GM18526 (cell line): Measurements from ENCODE around the gene RAPGEF4.

Experiments used
- POLR2A ChIP-seq: IDR thresholded peaks from 3 replicates; pipeline ENCODE4 v1.6.1; 2011; ENCODE audit not compliant: insufficient read length; ENCODE audit errors: extremely low read depth

The RAPGEF4 gene

GRCh38 chr2:173090276-173090877 lies 354.7 kb downstream of the RAPGEF4 start:
- no peak for TF ChIP-seq POLR2A

DNA sequence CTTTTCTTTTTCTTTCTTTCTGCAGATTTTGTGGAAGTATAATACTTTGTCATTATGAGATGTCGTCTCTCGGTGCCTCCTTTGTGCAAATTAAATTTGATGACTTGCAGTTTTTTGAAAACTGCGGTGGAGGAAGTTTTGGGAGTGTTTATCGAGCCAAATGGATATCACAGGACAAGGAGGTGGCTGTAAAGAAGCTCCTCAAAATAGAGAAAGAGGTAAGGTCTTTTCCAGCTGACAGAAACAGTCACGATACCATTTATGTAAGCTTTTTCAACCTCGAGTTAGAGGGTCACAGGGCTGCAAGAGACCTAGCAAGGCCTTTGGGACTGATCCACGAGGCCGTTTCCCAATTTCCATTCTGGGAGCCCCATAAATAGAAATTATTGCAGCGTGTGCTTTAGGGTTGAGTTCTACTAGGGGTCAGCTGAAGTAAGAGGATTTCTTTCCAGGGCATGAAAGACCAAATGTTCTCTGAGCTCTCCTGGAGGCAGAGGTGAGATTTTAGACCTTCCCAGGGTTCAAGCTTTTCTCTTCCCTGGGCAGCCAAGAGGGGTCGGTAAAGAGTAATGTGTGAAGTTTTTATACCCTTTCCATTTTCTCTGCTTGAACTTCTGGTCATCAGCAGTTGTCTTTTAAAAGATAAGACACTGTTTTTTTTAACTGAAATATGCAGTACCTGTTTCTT lies 355.5 kb downstream of the RAPGEF4 start:
- TF ChIP-seq POLR2A, result no peak

GRCh38 chr2:173091910-173092309 lies 356.3 kb downstream of the RAPGEF4 start:
- TF ChIP-seq POLR2A, result no peak

- TF ChIP-seq POLR2A, result no peak
These were observed 357.3 kb downstream of the RAPGEF4 start for GRCh38 chr2:173092844-173093402.

- TF ChIP-seq POLR2A, result no peak
These were observed 359.1 kb downstream of the RAPGEF4 start for GRCh38 chr2:173094731-173095130.

DNA sequence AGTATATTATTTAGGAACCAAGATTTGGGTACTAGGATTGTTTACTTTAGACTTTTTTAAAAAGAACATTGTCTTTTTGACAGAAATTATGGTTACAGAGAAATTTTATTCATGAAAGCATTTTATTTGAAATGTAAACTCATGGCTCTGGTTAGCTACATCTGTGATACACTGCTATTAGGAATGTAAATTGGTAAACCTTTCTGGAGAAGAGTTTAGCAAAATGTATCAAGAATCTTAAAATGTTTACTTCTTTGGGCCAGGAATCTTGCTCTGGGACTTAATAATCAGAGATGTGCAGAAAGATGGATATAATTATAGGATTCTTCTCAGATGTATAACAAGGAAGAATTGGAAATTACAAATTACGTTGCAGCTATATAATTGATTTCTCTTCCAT lies 359.7 kb downstream of the RAPGEF4 start:
- TF ChIP-seq POLR2A, result no peak

GRCh38 chr2:173099271-173099670 lies 363.6 kb downstream of the RAPGEF4 start:
- TF ChIP-seq POLR2A, result no peak

GRCh38 chr2:173099804-173100203 lies 364.2 kb downstream of the RAPGEF4 start:
- TF ChIP-seq POLR2A, result no peak

GRCh38 chr2:173101687-173102086 lies 366.0 kb downstream of the RAPGEF4 start:
- TF ChIP-seq POLR2A, result no peak
